SK-N-SH (cell line): ENCODE results near the gene INTS6. TPM values are rescaled to one million over a fixed set of nuclear protein-coding genes. Genes with fewer than 3 reads are reported as not detected.

ENCODE experiments used
- CTCF ChIA-PET: fragments of 300-600, 350-600 bp; formaldehyde crosslinking; extraction: SDS; loops from one replicate; lab custom pipeline; 2021; lab: Yijun Ruan, JAX
- POLR2A ChIA-PET: fragments of 350-600 bp; sonication (Branson Sonifier 250); formaldehyde crosslinking; extraction: SDS; loops from one replicate; lab custom pipeline; 2020; ENCODE audit warnings: antibody characterized with exemption, inconsistent platforms; lab: Yijun Ruan, JAX
- DNase-seq: peaks from one replicate; pipeline ENCODE4 v3.0.0; 2012
- H2AFZ ChIP-seq: fragments of 200-600 bp; sonication (generic); 2 replicates; pipeline ENCODE4 v1.8.1; 2016; ENCODE audit warnings: antibody characterized with exemption, mild to moderate bottlenecking, low read depth
- H3F3A ChIP-seq: fragments of 200-600 bp; sonication (generic); replicated peaks from 2 replicates; pipeline ENCODE3; 2016; ENCODE audit warnings: antibody characterized with exemption, mild to moderate bottlenecking; ENCODE audit not compliant: insufficient read depth
- H3K27ac ChIP-seq, 2 experiments: fragments of 200-500 bp in 1 of 2; fragments of 200-600 bp in 1 of 2; sonication (Bioruptor generic) in 1 of 2; sonication (generic), shearing (Covaris generic) in 1 of 2; 2 replicates each; pipeline versions ENCODE4 v1.5.1 to v1.6.1; 2014 to 2016; ENCODE audit warnings: low read depth in 2 of 2, inconsistent platforms in 1 of 2, low read length in 1 of 2, mild to moderate bottlenecking in 1 of 2, mixed read lengths in 1 of 2
- H3K27me3 ChIP-seq: fragments of 200-600 bp; sonication (generic), shearing (Covaris generic); 2 replicates; pipeline ENCODE4 v1.6.1; 2016; ENCODE audit warnings: mixed run types; ENCODE audit not compliant: insufficient read depth
- H3K36me3 ChIP-seq, 2 experiments: fragments of 200-500 bp in 1 of 2; fragments of 200-600 bp in 1 of 2; sonication (Bioruptor generic) in 1 of 2; sonication (generic) in 1 of 2; replicated peaks in 1 of 2; 2 replicates each; pipeline versions ENCODE3 to v1.5.1; 2014 to 2016; ENCODE audit warnings: low read length in 1 of 2, mild to moderate bottlenecking in 1 of 2; ENCODE audit not compliant: insufficient read depth in 2 of 2, control insufficient read depth in 1 of 2
- H3K4me1 ChIP-seq, 2 experiments: fragments of 200-500 bp in 1 of 2; fragments of 200-600 bp in 1 of 2; sonication (Bioruptor generic) in 1 of 2; sonication (generic), shearing (Covaris generic) in 1 of 2; 2 replicates each; pipeline versions ENCODE4 v1.5.1 to v1.6.1; 2014 to 2016; ENCODE audit warnings: low read depth in 1 of 2, low read length in 1 of 2, mixed run types in 1 of 2; ENCODE audit not compliant: insufficient read depth in 2 of 2, control insufficient read depth in 1 of 2
- H3K4me2 ChIP-seq: fragments of 200-600 bp; sonication (generic), shearing (Covaris generic); 2 replicates; pipeline ENCODE4 v1.6.1; 2017; ENCODE audit warnings: mixed run types
- H3K4me3 ChIP-seq, 2 experiments: fragments of 200-500 bp in 1 of 2; fragments of 200-600 bp in 1 of 2; sonication (Bioruptor generic) in 1 of 2; sonication (generic), shearing (Covaris generic) in 1 of 2; 2 replicates each; pipeline versions ENCODE4 v1.5.1 to v1.8.1; 2014 to 2016; ENCODE audit warnings: low read depth in 2 of 2, inconsistent platforms in 1 of 2, low read length in 1 of 2, mild to moderate bottlenecking in 1 of 2, mixed read lengths in 1 of 2, moderate library complexity in 1 of 2
- H3K79me2 ChIP-seq: fragments of 200-600 bp; sonication (generic); 2 replicates; pipeline ENCODE4 v1.8.1; 2017; ENCODE audit warnings: mild to moderate bottlenecking; ENCODE audit not compliant: insufficient read depth
- H3K9ac ChIP-seq: fragments of 200-600 bp; sonication (generic); 2 replicates; pipeline ENCODE4 v1.6.1; 2017; ENCODE audit warnings: mixed run types
- H3K9me2 ChIP-seq: fragments of 200-600 bp; sonication (generic); 2 replicates; pipeline ENCODE4 v1.6.1; 2017; ENCODE audit warnings: mixed run types
- H3K9me3 ChIP-seq: fragments of 200-600 bp; sonication (generic); 2 replicates; pipeline ENCODE4 v1.6.1; 2017; ENCODE audit warnings: mixed run types, mild to moderate bottlenecking, moderate library complexity
- H4K20me1 ChIP-seq: fragments of 200-600 bp; sonication (generic); 2 replicates; pipeline ENCODE4 v1.6.1; 2017; ENCODE audit warnings: mild to moderate bottlenecking, mixed run types; ENCODE audit not compliant: insufficient read depth
- ELF1 ChIP-seq: IDR thresholded peaks from 2 replicates; pipeline ENCODE4 v1.4.0; 2012
- EP300 ChIP-seq, 2 experiments: IDR thresholded peaks; 2 replicates each; pipeline versions ENCODE4 v1.4.0 to v1.6.1; 2012; ENCODE audit warnings: borderline replicate concordance in 1 of 2, low read depth in 1 of 2, low read length in 1 of 2
- EZH2phosphoT487 ChIP-seq: fragments of 200-600 bp; sonication (generic); IDR thresholded peaks from 2 replicates; pipeline ENCODE4 v1.6.1; 2017; ENCODE audit warnings: low read depth, mixed run types, mild to moderate bottlenecking, antibody characterized with exemption, moderate library complexity, borderline replicate concordance
- FOSL2 ChIP-seq: IDR thresholded peaks from 2 replicates; pipeline ENCODE4 v1.4.0; 2012; ENCODE audit warnings: low read depth, mild to moderate bottlenecking, moderate library complexity, borderline replicate concordance
- FOXM1 ChIP-seq: IDR thresholded peaks from 2 replicates; pipeline ENCODE4 v1.4.0; 2012; ENCODE audit warnings: low read depth, mild to moderate bottlenecking
- GABPA ChIP-seq: IDR thresholded peaks from 2 replicates; pipeline ENCODE4 v1.4.0; 2012; ENCODE audit warnings: low read depth, mild to moderate bottlenecking
- GATA2 ChIP-seq: sonication (generic); formaldehyde crosslinking; IDR thresholded peaks from 2 replicates; pipeline ENCODE4 v1.5.0; 2020; ENCODE audit warnings: mild to moderate bottlenecking, missing genetic modification reagents
- MXI1 ChIP-seq: IDR thresholded peaks from 2 replicates; pipeline ENCODE4 v1.6.1; 2012; ENCODE audit warnings: mild to moderate bottlenecking, low read depth, low read length, improper control_type of control experiment
- NFIC ChIP-seq: IDR thresholded peaks from 2 replicates; pipeline ENCODE4 v1.4.0; 2012; ENCODE audit warnings: borderline replicate concordance
- POLR2AphosphoS5 ChIP-seq: IDR thresholded peaks from 2 replicates; pipeline ENCODE4 v1.6.1; 2012; ENCODE audit warnings: low read depth, low read length
- RAD21 ChIP-seq: IDR thresholded peaks from 2 replicates; pipeline ENCODE4 v1.6.1; 2012; ENCODE audit warnings: mild to moderate bottlenecking, low read length
- SIN3A ChIP-seq: IDR thresholded peaks from 2 replicates; pipeline ENCODE4 v1.6.1; 2012; ENCODE audit warnings: low read depth, mild to moderate bottlenecking, low read length, moderate library complexity, borderline replicate concordance
- SMC3 ChIP-seq: IDR thresholded peaks from 2 replicates; pipeline ENCODE4 v1.6.1; 2012; ENCODE audit warnings: low read depth, low read length, improper control_type of control experiment
- TAF1 ChIP-seq: IDR thresholded peaks from 2 replicates; pipeline ENCODE4 v1.6.1; 2012; ENCODE audit warnings: low read depth, mild to moderate bottlenecking, low read length, moderate library complexity, borderline replicate concordance
- TCF12 ChIP-seq: IDR thresholded peaks from 2 replicates; pipeline ENCODE4 v1.4.0; 2012
- TEAD4 ChIP-seq: IDR thresholded peaks from 2 replicates; pipeline ENCODE4 v1.4.0; 2012; ENCODE audit warnings: mild to moderate bottlenecking, borderline replicate concordance; ENCODE audit not compliant: insufficient read depth
- WGBS: methylation state at CpG from one replicate; pipeline ENCODE4 v1.1.6; 2017; ENCODE audit warnings: low lambda C conversion rate; 5-methylcytosine and 5-hydroxymethylcytosine counted together
- polyA plus RNA-seq, 3 experiments: library from polyadenylated mRNA; depleted of rRNA; stranded (reverse); fragments of >200 nt; gene quantifications; 2 replicates each; pipeline ENCODE4 v1.2.3, GENCODE V29; 2012
- TF ChIP-seq, protein P1 (sequence below): IDR thresholded peaks from 2 replicates; pipeline ENCODE4 v1.4.0; 2012; ENCODE audit warnings: low read depth, borderline replicate concordance
- TF ChIP-seq, protein P2 (sequence below): IDR thresholded peaks from 2 replicates; pipeline ENCODE4; 2012
- TF ChIP-seq, protein P3 (sequence below): fragments of 150-350 bp; IDR thresholded peaks from 2 replicates; pipeline ENCODE4 v1.6.1; 2016; ENCODE audit warnings: mild to moderate bottlenecking, low read depth, low read length

The INTS6 gene
- polyA plus RNA-seq, 1 of the 3 experiments (the other 2 are of a cell fraction), result 7.7 TPM

GRCh38 chr13:51359352-51359751, 93.5 kb downstream of the INTS6 start:
- Histone ChIP-seq H2AFZ (no peak overlapping the region), H3K4me2 (no peak overlapping the region), H3K9me3 (no peaks in the 10 kb centered on the region), H4K20me1 (no peaks in the 10 kb centered on the region), H3K4me3 (no peak overlapping the region), H3K27me3 (no peaks in the 10 kb centered on the region), H3K79me2 (no peaks in the 10 kb centered on the region), H3K36me3 (peaks cover 33 to 42% of the 10 kb centered on the region in 2 experiments), H3K9me2 (no peaks in the 10 kb centered on the region), H3K9ac (no peak overlapping the region), H3K27ac (no peak overlapping the region), H3F3A (no peaks in the 10 kb centered on the region), H3K4me1 (no peaks in the 10 kb centered on the region)
- no peak for DNase-seq
- WGBS, result 94% methylated on average over 1 of the region's 1 CpG
- CTCF ChIA-PET, result no interaction called here
- POLR2A ChIA-PET, result no interaction called here
- no peak for TF ChIP-seq GABPA
- TF ChIP-seq EZH2phosphoT487, result no peak
- no peak for TF ChIP-seq SIN3A
- TF ChIP-seq FOXM1, result no peak
- no peak for TF ChIP-seq MXI1
- TF ChIP-seq RAD21, result no peak
- no peak for TF ChIP-seq POLR2AphosphoS5
- TF ChIP-seq, protein P1, sequence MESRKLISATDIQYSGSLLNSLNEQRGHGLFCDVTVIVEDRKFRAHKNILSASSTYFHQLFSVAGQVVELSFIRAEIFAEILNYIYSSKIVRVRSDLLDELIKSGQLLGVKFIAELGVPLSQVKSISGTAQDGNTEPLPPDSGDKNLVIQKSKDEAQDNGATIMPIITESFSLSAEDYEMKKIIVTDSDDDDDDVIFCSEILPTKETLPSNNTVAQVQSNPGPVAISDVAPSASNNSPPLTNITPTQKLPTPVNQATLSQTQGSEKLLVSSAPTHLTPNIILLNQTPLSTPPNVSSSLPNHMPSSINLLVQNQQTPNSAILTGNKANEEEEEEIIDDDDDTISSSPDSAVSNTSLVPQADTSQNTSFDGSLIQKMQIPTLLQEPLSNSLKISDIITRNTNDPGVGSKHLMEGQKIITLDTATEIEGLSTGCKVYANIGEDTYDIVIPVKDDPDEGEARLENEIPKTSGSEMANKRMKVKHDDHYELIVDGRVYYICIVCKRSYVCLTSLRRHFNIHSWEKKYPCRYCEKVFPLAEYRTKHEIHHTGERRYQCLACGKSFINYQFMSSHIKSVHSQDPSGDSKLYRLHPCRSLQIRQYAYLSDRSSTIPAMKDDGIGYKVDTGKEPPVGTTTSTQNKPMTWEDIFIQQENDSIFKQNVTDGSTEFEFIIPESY, result no peak
- TF ChIP-seq TCF12, result no peak
- TF ChIP-seq TEAD4, result no peak
- no peak for TF ChIP-seq TAF1
- no peak for TF ChIP-seq FOSL2
- TF ChIP-seq, protein P2, sequence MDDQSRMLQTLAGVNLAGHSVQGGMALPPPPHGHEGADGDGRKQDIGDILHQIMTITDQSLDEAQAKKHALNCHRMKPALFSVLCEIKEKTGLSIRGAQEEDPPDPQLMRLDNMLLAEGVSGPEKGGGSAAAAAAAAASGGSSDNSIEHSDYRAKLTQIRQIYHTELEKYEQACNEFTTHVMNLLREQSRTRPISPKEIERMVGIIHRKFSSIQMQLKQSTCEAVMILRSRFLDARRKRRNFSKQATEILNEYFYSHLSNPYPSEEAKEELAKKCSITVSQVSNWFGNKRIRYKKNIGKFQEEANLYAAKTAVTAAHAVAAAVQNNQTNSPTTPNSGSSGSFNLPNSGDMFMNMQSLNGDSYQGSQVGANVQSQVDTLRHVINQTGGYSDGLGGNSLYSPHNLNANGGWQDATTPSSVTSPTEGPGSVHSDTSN, result no peak
- no peak for TF ChIP-seq EP300 (IDR thresholded peaks at IDR 0.05; ENCODE audit: borderline replicate concordance in 1 of 2, low read depth in 1 of 2, low read length in 1 of 2)
- TF ChIP-seq SMC3, result no peak
- TF ChIP-seq, protein P3, sequence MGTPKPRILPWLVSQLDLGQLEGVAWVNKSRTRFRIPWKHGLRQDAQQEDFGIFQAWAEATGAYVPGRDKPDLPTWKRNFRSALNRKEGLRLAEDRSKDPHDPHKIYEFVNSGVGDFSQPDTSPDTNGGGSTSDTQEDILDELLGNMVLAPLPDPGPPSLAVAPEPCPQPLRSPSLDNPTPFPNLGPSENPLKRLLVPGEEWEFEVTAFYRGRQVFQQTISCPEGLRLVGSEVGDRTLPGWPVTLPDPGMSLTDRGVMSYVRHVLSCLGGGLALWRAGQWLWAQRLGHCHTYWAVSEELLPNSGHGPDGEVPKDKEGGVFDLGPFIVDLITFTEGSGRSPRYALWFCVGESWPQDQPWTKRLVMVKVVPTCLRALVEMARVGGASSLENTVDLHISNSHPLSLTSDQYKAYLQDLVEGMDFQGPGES, result no peak
- TF ChIP-seq NFIC, result no peak
- no peak for TF ChIP-seq ELF1
- TF ChIP-seq GATA2 (CRISPR knock-in tag), result no peak
